ENCODE results near the gene PDAP1. TPM values are rescaled to one million over a fixed set of nuclear protein-coding genes. Genes with fewer than 3 reads are reported as not detected.

Gene PDAP1
- polyA plus RNA-seq, 1 experiment: 60.2 TPM

- Histone ChIP-seq H3K27me3 (ENCODE audit: control insufficient read depth, insufficient read depth, low read length) (no peaks in the 10 kb centered on the region), H3K4me3 (ENCODE audit: low read depth, low read length) (no peak overlapping the region), H3K9me3 (ENCODE audit: control insufficient read depth, insufficient read depth, low read length) (no peaks in the 10 kb centered on the region; the same call in 1 of the 2 replicates), H3K27ac (ENCODE audit: low read depth, low read length) (no peak overlapping the region)
- POLR2A ChIA-PET: no interaction called here
- DNase-seq (ENCODE audit: low read depth, low spot score): no peak
- TF ChIP-seq CTCF (IDR thresholded peaks at IDR 0.05; ENCODE audit: low read depth, low read length): no peak
- CTCF ChIA-PET: no interaction called here
These were observed 39.5 kb downstream of the PDAP1 start for GRCh38 chr7:99368750-99369389.

GRCh38 chr7:99366646-99367045 is 41.8 kb downstream of the PDAP1 start:
- ChIA-PET CTCF (no interaction called here), POLR2A (no interaction called here)
- TF ChIP-seq CTCF (IDR thresholded peaks at IDR 0.05; ENCODE audit: low read depth, low read length): no peak

GRCh38 chr7:99365318-99366141 is 42.9 kb downstream of the PDAP1 start:
- Histone ChIP-seq H3K9me3 (ENCODE audit: control insufficient read depth, insufficient read depth, low read length) (no peaks in the 10 kb centered on the region; the same call in 1 of the 2 replicates), H3K27me3 (ENCODE audit: control insufficient read depth, insufficient read depth, low read length) (no peaks in the 10 kb centered on the region), H3K4me3 (ENCODE audit: low read depth, low read length) (no peak overlapping the region), H3K27ac (ENCODE audit: low read depth, low read length) (no peak overlapping the region)
- POLR2A ChIA-PET: no interaction called here
- CTCF ChIA-PET: interaction anchor here (0.7 kb wide), 2 partner anchors 12 to 77 kb away, joined by 3 to 8 read pairs; no protein-coding TSS in a partner anchor
- peak; percentile 44 for TF ChIP-seq CTCF (IDR thresholded peaks at IDR 0.05; ENCODE audit: low read depth, low read length)
- no peak for DNase-seq (ENCODE audit: low read depth, low spot score)

More at GRCh38 chr7:99366646-99367045, 41.8 kb downstream of the PDAP1 start:
- H3K9me3 ChIP-seq (ENCODE audit: control insufficient read depth, insufficient read depth, low read length): no peaks in the 10 kb centered on the region; the same call in 1 of the 2 replicates
- H3K27ac ChIP-seq (ENCODE audit: low read depth, low read length): no peak overlapping the region
- no peak for DNase-seq (ENCODE audit: low read depth, low spot score)
- H3K4me3 ChIP-seq (ENCODE audit: low read depth, low read length): no peak overlapping the region
- no peaks in the 10 kb centered on the region for H3K27me3 ChIP-seq (ENCODE audit: control insufficient read depth, insufficient read depth, low read length)

GRCh38 chr7:99363286-99363685 is 45.1 kb downstream of the PDAP1 start:
- CTCF ChIA-PET: interaction anchor here (0.5 kb wide), 1 partner anchor 366 kb away, joined by 3 read pairs; no protein-coding TSS in a partner anchor
- Histone ChIP-seq H3K27ac (ENCODE audit: low read depth, low read length) (peak overlapping the region; percentile 84), H3K9me3 (ENCODE audit: control insufficient read depth, insufficient read depth, low read length) (no peaks in the 10 kb centered on the region; the same call in 1 of the 2 replicates), H3K4me3 (ENCODE audit: low read depth, low read length) (no peak overlapping the region), H3K27me3 (ENCODE audit: control insufficient read depth, insufficient read depth, low read length) (no peaks in the 10 kb centered on the region)
- no peak for DNase-seq (ENCODE audit: low read depth, low spot score)
- POLR2A ChIA-PET: interaction anchor here (0.6 to 1.2 kb wide), 5 partner anchors 9 to 226 kb away, joined by 3 to 4 read pairs (median 3); partner anchors contain the start of genes BUD31 and PDAP1
- no peak for TF ChIP-seq CTCF (IDR thresholded peaks at IDR 0.05; ENCODE audit: low read depth, low read length)
